Colonic mucosa (tissue), 4 donors: Measurements from ENCODE around the gene CTNND2. TPM values are rescaled to one million over a fixed set of nuclear protein-coding genes. Genes with fewer than 3 reads are reported as not detected.

Experiments used
- DNase-seq: peaks from one replicate; pipeline ENCODE4 v3.0.0-alpha.2; 2020
- H3K27ac ChIP-seq: fragments of 200-600 bp; one replicate; pipeline ENCODE4 v1.8.0; 2021
- H3K27me3 ChIP-seq: fragments of 200-600 bp; one replicate; pipeline ENCODE4 v1.8.0; 2021
- H3K36me3 ChIP-seq: fragments of 200-600 bp; one replicate; pipeline ENCODE4 v1.8.0; 2021
- H3K4me1 ChIP-seq: fragments of 200-600 bp; one replicate; pipeline ENCODE4 v1.8.0; 2021; ENCODE audit warnings: mild to moderate bottlenecking
- H3K4me3 ChIP-seq: fragments of 200-600 bp; one replicate; pipeline ENCODE4 v1.8.0; 2021
- H3K9ac ChIP-seq, 2 donors: one replicate each; pipeline ENCODE4 v1.7.0; 2013; ENCODE audit warnings: control low read depth in 2 of 2, low read depth in 2 of 2, low read length in 2 of 2
- H3K9me3 ChIP-seq: fragments of 200-600 bp; one replicate; pipeline ENCODE4 v1.8.0; 2021
- CTCF ChIP-seq: fragments of 200-600 bp; IDR thresholded peaks from one replicate; pipeline ENCODE4 v1.8.0; 2022; ENCODE audit warnings: antibody characterized with exemption, mild to moderate bottlenecking
- intact Hi-C: fragments of 100-400 bp; cut with DNase I; formaldehyde crosslinking; loops from one replicate; pipeline ENCODE4 v1.14.1; 2022
- total RNA-seq, 2 donors: library from RNA; stranded (reverse); fragmentation: NEBNext Ultra II Directional in 1 of 2; extraction: Animal tissue kit (Norgen Biotek cat#: 25700) in 1 of 2; gene quantifications; one replicate each; pipeline ENCODE4 v1.2.1, GENCODE V29; 2021
- donor health status: healthy.
- donor health status: DM: no; HTN: no; CAD: no.
- donor health status: DM: no; HTN: no; CAD: no.

CTNND2 gene
- total RNA-seq, 2 donors from 2014 or later = 1.1 TPM

GRCh38 chr5:11407556-11408145 is 496.6 kb downstream of the CTNND2 start:
- intact Hi-C loops = no loop called here
- TF ChIP-seq CTCF = no peak

DNA sequence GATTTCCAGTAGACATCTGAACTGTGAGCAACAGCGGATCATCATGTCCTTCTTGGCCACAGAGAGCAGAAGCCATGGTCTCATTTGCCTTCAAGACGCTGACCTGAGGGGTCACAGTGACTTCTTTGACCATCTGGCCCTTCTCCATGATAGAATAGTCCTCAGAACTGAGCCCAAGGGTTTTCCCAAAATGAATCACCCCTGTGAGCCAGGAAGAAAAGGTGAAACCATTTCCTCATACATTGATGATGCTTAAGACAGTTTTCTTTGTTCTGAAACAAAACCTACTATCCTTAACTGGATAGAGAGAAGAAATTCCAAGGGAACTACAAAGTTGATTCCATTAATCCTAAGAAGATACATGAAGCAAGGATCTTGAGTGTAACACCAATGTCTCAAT is 503.9 kb downstream of the CTNND2 start:
- no peak for TF ChIP-seq CTCF
- no peaks in the 10 kb centered on the region for H3K4me1 ChIP-seq
- H3K9me3 ChIP-seq = no peaks in the 10 kb centered on the region
- H3K4me3 ChIP-seq = no peak overlapping the region
- no peaks in the 10 kb centered on the region for H3K27me3 ChIP-seq
- intact Hi-C loops = no loop called here
- H3K27ac ChIP-seq = no peak overlapping the region
- H3K36me3 ChIP-seq = no peaks in the 10 kb centered on the region
- DNase-seq = no peak
- no peak overlapping the region for H3K9ac ChIP-seq

More at GRCh38 chr5:11407556-11408145, 496.6 kb downstream of the CTNND2 start:
- Histone ChIP-seq H3K4me3 (no peak overlapping the region), H3K27ac (no peak overlapping the region), H3K4me1 (no peaks in the 10 kb centered on the region), H3K27me3 (no peaks in the 10 kb centered on the region), H3K9me3 (no peaks in the 10 kb centered on the region), H3K9ac (no peak overlapping the region), H3K36me3 (no peaks in the 10 kb centered on the region)
- DNase-seq = no peak

- Histone ChIP-seq H3K27ac (no peak overlapping the region), H3K9ac (no peak overlapping the region), H3K27me3 (no peaks in the 10 kb centered on the region), H3K4me3 (no peak overlapping the region), H3K36me3 (no peaks in the 10 kb centered on the region), H3K9me3 (no peaks in the 10 kb centered on the region), H3K4me1 (no peaks in the 10 kb centered on the region)
- intact Hi-C loops = no loop called here
- no peak for TF ChIP-seq CTCF
- DNase-seq = no peak
These were observed 505.5 kb downstream of the CTNND2 start for GRCh38 chr5:11398728-11399127.

GRCh38 chr5:11397549-11397948 is 506.7 kb downstream of the CTNND2 start:
- Histone ChIP-seq H3K9ac (no peak overlapping the region), H3K27ac (no peak overlapping the region), H3K4me3 (no peak overlapping the region), H3K4me1 (no peaks in the 10 kb centered on the region), H3K36me3 (no peaks in the 10 kb centered on the region), H3K27me3 (no peaks in the 10 kb centered on the region), H3K9me3 (no peaks in the 10 kb centered on the region)
- TF ChIP-seq CTCF = no peak
- intact Hi-C loops = no loop called here
- DNase-seq = no peak

DNA sequence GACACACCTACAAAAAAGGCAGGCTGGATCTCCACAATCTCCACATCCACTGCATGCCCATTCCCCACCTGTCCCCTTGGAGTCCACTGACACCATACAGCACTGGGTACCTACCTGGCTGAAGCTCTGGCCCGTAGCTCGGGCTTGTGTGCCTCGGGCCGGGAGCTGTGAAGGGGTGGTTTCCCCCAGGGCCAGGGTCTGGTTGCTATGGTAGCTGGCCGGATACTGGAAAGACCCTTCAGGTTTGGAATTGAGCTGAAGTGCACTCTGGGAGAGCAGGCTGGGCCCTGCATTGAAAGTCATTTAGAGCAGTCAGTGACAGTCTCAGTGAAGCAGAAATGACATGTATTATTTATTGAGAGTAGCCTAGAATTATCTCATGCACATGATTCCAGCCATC is 507.3 kb downstream of the CTNND2 start:
- intact Hi-C loops = no loop called here
- H3K9ac ChIP-seq = no peak overlapping the region
- no peak overlapping the region for H3K27ac ChIP-seq
- H3K4me3 ChIP-seq = no peak overlapping the region
- no peaks in the 10 kb centered on the region for H3K27me3 ChIP-seq
- TF ChIP-seq CTCF = no peak
- DNase-seq = no peak
- no peaks in the 10 kb centered on the region for H3K4me1 ChIP-seq
- H3K36me3 ChIP-seq = no peaks in the 10 kb centered on the region
- no peaks in the 10 kb centered on the region for H3K9me3 ChIP-seq
